Adrenal gland (tissue), 5 donors: Measurements from ENCODE around the gene PLCE1.

ENCODE experiments used
- CTCF ChIP-seq, 6 experiments: fragments of 450-650 bp in 4 of 6; fragments of 200-600 bp in 2 of 6; sonication (generic) in 1 of 6; IDR thresholded peaks; 1 replicate in 5 of 6; 2 replicates in 1 of 6; pipeline versions ENCODE4 v1.5.1 to v1.8.0; 2016 to 2021; ENCODE audit warnings: antibody characterized with exemption in 6 of 6, mild to moderate bottlenecking in 2 of 6, moderate library complexity in 1 of 6
- POLR2A ChIP-seq, 2 donors: fragments of 450-650 bp; IDR thresholded peaks; one replicate each; pipeline ENCODE4 v1.6.1; 2017; ENCODE audit warnings: antibody characterized with exemption in 2 of 2, mild to moderate bottlenecking in 2 of 2, moderate library complexity in 1 of 2
- donor health status: DM: no; HTN: no; CAD: no.

- TF ChIP-seq CTCF (IDR thresholded peaks at IDR 0.05) (no peak), POLR2A (IDR thresholded peaks at IDR 0.05) (no peak)
Measured at GRCh38 chr10:93997546-93997945, 3.8 kb downstream of the PLCE1 start.
